ENCODE measurements around the gene CNPY4.

The CNPY4 gene

DNA sequence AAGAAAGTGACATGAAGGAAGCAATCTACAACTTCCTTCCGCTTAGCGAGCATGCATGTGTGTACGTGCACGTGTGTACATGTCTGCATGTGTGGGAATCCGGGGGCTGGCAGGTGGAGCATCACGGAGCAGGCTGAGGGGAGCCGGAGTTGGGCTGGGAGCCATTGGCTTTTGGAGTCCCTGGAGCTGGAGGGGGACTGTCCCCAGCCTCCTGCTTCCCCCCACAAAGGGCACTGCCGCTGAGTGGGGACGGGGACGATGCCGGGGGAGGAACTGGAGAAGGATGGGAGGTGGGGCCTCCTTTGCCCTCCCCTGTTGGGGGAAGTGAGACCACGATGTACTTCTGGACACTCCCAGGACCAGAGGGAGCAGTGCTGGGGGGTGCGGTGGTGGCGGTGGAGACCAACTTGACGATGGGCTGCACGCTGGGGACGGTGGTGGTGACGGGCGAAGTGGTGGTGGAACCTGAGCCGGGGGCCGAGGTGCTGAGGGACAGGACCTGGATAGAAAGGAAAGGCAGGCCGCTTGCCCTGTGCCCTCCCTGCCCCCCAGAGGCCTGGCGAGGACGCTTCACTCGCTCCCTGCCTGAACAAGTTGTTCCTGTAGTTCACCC is 12.2 kb upstream of the CNPY4 start:
- ATAC-seq (ENCODE audit: low read depth) (no peak), DNase-seq (ENCODE audit: low spot score) (no peak)
- Histone ChIP-seq H3K27ac (ENCODE audit: poor library complexity, severe bottlenecking) (no peak overlapping the region), H3K4me1 (ENCODE audit: insufficient read depth, poor library complexity, severe bottlenecking) (no peaks in the 10 kb centered on the region), H3K36me3 (ENCODE audit: low read depth) (peaks cover 56% of the 10 kb centered on the region), H3K9me3 (ENCODE audit: severe bottlenecking) (no peaks in the 10 kb centered on the region), H3K4me3 (ENCODE audit: severe bottlenecking) (no peak overlapping the region), H3K27me3 (ENCODE audit: insufficient read depth, poor library complexity, severe bottlenecking) (no peaks in the 10 kb centered on the region)
- TF ChIP-seq, protein P1, sequence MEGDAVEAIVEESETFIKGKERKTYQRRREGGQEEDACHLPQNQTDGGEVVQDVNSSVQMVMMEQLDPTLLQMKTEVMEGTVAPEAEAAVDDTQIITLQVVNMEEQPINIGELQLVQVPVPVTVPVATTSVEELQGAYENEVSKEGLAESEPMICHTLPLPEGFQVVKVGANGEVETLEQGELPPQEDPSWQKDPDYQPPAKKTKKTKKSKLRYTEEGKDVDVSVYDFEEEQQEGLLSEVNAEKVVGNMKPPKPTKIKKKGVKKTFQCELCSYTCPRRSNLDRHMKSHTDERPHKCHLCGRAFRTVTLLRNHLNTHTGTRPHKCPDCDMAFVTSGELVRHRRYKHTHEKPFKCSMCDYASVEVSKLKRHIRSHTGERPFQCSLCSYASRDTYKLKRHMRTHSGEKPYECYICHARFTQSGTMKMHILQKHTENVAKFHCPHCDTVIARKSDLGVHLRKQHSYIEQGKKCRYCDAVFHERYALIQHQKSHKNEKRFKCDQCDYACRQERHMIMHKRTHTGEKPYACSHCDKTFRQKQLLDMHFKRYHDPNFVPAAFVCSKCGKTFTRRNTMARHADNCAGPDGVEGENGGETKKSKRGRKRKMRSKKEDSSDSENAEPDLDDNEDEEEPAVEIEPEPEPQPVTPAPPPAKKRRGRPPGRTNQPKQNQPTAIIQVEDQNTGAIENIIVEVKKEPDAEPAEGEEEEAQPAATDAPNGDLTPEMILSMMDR (IDR thresholded peaks at IDR 0.05; ENCODE audit: poor library complexity, severe bottlenecking): no peak

DNA sequence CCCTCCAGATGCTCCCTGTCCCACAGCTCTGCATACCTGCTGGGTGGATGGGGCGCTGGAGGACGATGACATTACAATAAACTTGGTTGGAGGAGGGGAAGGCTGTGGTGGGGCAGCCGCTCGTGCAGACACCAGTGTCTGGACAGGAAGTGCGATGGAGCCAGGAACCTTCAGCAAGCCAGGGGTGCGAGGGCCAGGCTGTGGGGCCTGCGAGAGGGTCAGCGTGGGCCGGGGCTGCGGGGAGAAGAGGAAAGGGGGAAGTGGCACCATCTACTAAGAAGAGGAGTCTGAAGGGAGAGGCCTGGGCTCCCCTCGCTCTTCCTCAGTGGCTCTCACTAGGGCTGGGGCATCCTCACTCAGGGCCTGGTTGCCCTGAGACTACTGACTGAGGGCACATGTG is 11.5 kb upstream of the CNPY4 start:
- Histone ChIP-seq H3K27ac (ENCODE audit: poor library complexity, severe bottlenecking) (no peak overlapping the region), H3K9me3 (ENCODE audit: severe bottlenecking) (no peaks in the 10 kb centered on the region), H3K36me3 (ENCODE audit: low read depth) (peaks cover 63% of the 10 kb centered on the region), H3K4me3 (ENCODE audit: severe bottlenecking) (no peak overlapping the region), H3K4me1 (ENCODE audit: insufficient read depth, poor library complexity, severe bottlenecking) (no peaks in the 10 kb centered on the region), H3K27me3 (ENCODE audit: insufficient read depth, poor library complexity, severe bottlenecking) (no peaks in the 10 kb centered on the region)
- TF ChIP-seq, protein P1 (IDR thresholded peaks at IDR 0.05; ENCODE audit: poor library complexity, severe bottlenecking): no peak
- no peak for ATAC-seq (ENCODE audit: low read depth)
- no peak for DNase-seq (ENCODE audit: low spot score)

DNA sequence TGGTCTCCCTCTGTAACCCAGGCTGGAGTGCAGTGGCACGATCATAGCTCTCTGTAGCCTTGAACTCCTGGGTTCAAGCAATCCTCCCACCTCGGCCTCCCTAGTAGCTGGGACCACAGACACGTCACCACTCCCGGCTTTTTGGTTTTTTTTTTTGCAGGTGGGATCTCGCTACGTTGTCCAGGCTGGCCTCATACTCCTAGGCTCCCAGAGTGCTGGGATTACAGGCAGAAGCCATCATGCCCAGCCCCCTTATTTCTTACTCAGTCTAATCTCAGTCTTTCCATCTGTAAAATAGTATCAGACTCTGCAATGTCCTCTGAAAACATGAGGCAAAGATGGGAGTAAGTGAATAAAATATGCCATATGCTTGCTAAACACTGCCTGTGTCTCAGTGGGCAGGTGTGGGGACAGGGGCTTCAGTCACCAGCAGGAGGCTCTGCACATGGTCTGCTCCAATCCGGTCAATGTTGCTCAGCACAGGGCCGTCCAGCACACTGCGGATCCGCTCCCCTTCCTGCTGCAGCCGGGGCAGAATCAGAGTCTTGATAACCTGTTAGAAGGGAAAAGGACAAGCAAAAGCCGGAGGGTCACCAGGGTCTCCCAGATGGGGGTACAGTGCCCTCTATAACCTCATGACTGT is 9.8 kb upstream of the CNPY4 start:
- Histone ChIP-seq H3K4me1 (ENCODE audit: insufficient read depth, poor library complexity, severe bottlenecking) (no peaks in the 10 kb centered on the region), H3K9me3 (ENCODE audit: severe bottlenecking) (no peaks in the 10 kb centered on the region), H3K36me3 (ENCODE audit: low read depth) (peaks cover 74% of the 10 kb centered on the region), H3K4me3 (ENCODE audit: severe bottlenecking) (no peak overlapping the region), H3K27ac (ENCODE audit: poor library complexity, severe bottlenecking) (no peak overlapping the region), H3K27me3 (ENCODE audit: insufficient read depth, poor library complexity, severe bottlenecking) (no peaks in the 10 kb centered on the region)
- DNase-seq (ENCODE audit: low spot score): no peak
- TF ChIP-seq, protein P1 (IDR thresholded peaks at IDR 0.05; ENCODE audit: poor library complexity, severe bottlenecking): no peak
- no peak for ATAC-seq (ENCODE audit: low read depth)

DNA sequence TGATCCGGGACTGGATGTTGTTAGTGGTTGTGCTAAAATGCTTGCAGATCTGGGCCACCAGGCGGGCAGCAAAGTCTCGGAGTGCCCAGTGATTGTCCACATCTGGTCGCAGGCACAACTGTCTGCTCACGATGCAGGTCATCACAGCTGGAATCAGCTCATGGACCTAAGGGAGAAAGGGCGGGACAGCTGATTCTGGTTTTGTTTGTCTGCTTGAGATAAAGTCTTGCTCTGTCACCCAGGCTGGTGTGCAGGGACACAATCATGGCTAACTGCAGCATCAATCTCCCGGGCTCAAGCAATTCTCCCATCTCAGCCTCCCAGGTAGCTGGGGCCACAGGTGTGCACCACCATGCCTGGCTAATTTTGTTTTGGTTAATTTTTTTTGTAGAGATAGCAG is 8.3 kb upstream of the CNPY4 start:
- Histone ChIP-seq H3K27ac (ENCODE audit: poor library complexity, severe bottlenecking) (no peak overlapping the region), H3K36me3 (ENCODE audit: low read depth) (peaks cover 69% of the 10 kb centered on the region), H3K27me3 (ENCODE audit: insufficient read depth, poor library complexity, severe bottlenecking) (no peaks in the 10 kb centered on the region), H3K4me3 (ENCODE audit: severe bottlenecking) (no peak overlapping the region), H3K4me1 (ENCODE audit: insufficient read depth, poor library complexity, severe bottlenecking) (no peaks in the 10 kb centered on the region), H3K9me3 (ENCODE audit: severe bottlenecking) (no peaks in the 10 kb centered on the region)
- DNase-seq (ENCODE audit: low spot score): no peak
- no peak for ATAC-seq (ENCODE audit: low read depth)
- TF ChIP-seq, protein P1 (IDR thresholded peaks at IDR 0.05; ENCODE audit: poor library complexity, severe bottlenecking): no peak

DNA sequence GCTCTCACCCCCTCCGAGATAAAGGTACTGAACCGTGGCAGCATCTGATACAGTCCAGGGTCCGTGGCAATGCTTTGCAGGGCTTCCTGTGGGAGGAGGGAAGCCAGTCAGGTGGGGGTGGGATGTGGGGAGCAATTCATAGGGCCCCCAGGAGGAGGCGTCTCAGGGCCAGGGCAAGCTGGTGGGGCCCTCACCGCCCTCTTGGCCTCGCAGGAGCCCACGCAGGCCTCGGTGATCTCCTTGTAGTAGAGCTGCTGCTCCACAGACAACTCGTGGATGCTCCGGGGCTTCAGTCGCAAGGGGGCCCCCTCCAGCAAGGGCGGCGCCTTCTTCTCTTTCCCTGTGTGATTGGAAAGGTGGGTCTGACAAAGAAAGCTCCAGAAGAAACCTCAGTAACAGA is 7.5 kb upstream of the CNPY4 start:
- Histone ChIP-seq H3K9me3 (ENCODE audit: severe bottlenecking) (no peaks in the 10 kb centered on the region), H3K4me1 (ENCODE audit: insufficient read depth, poor library complexity, severe bottlenecking) (no peaks in the 10 kb centered on the region), H3K36me3 (ENCODE audit: low read depth) (peaks cover 65% of the 10 kb centered on the region), H3K27me3 (ENCODE audit: insufficient read depth, poor library complexity, severe bottlenecking) (no peaks in the 10 kb centered on the region), H3K4me3 (ENCODE audit: severe bottlenecking) (no peak overlapping the region), H3K27ac (ENCODE audit: poor library complexity, severe bottlenecking) (no peak overlapping the region)
- TF ChIP-seq, protein P1 (IDR thresholded peaks at IDR 0.05; ENCODE audit: poor library complexity, severe bottlenecking): no peak
- ATAC-seq (ENCODE audit: low read depth) (no peak), DNase-seq (ENCODE audit: low spot score) (no peak)

Measured in RWPE2 (cell line).